Spleen (tissue), 11 donors: Measurements from ENCODE around the gene LPCAT2. TPM values are rescaled to one million over a fixed set of nuclear protein-coding genes. Genes with fewer than 3 reads are reported as not detected.

Experiments used
- DNase-seq: peaks from one replicate; pipeline ENCODE4 v3.0.0-alpha.2; 2020
- H3K27ac ChIP-seq, 8 donors: fragments of 200-600 bp; sonication (generic) in 7 of 8; 1 replicate in 4 of 8; 2 replicates in 4 of 8; pipeline versions ENCODE4 v1.5.0 to v1.8.0; 2016 to 2021; ENCODE audit warnings: inconsistent platforms in 4 of 8, mild to moderate bottlenecking in 4 of 8, moderate library complexity in 1 of 8
- H3K27me3 ChIP-seq, 7 donors: fragments of 200-600 bp; sonication (generic) in 6 of 7; replicated peaks in 1 of 7; 1 replicate in 4 of 7; 2 replicates in 3 of 7; pipeline versions ENCODE4 v1.5.0 to v1.8.0; 2016 to 2021; ENCODE audit warnings: inconsistent platforms in 3 of 7, mild to moderate bottlenecking in 1 of 7
- H3K36me3 ChIP-seq, 6 donors: fragments of 200-600 bp; sonication (generic) in 5 of 6; 1 replicate in 4 of 6; 2 replicates in 2 of 6; pipeline versions ENCODE4 v1.5.0 to v1.8.0; 2016 to 2021; ENCODE audit warnings: inconsistent platforms in 2 of 6
- H3K4me1 ChIP-seq, 6 donors: fragments of 200-600 bp; sonication (generic) in 5 of 6; 1 replicate in 3 of 6; 2 replicates in 3 of 6; pipeline versions ENCODE4 v1.5.0 to v1.8.0; 2016 to 2021; ENCODE audit warnings: inconsistent platforms in 3 of 6
- H3K4me3 ChIP-seq, 8 donors: fragments of 200-600 bp; sonication (generic) in 7 of 8; 1 replicate in 4 of 8; 2 replicates in 4 of 8; pipeline versions ENCODE4 v1.5.0 to v1.8.0; 2016 to 2021; ENCODE audit warnings: inconsistent platforms in 4 of 8, mild to moderate bottlenecking in 4 of 8, moderate library complexity in 2 of 8
- H3K9me3 ChIP-seq, 8 donors: fragments of 200-600 bp; sonication (generic) in 7 of 8; 1 replicate in 4 of 8; 2 replicates in 4 of 8; pipeline versions ENCODE4 v1.5.0 to v1.8.0; 2016 to 2021; ENCODE audit warnings: inconsistent platforms in 4 of 8
- POLR2A ChIP-seq, 3 donors: fragments of 450-650 bp; IDR thresholded peaks; one replicate each; pipeline ENCODE4 v1.5.1; 2017; ENCODE audit warnings: antibody characterized with exemption in 3 of 3, mild to moderate bottlenecking in 1 of 3
- POLR2AphosphoS5 ChIP-seq, 3 donors: sonication (generic); formaldehyde crosslinking; IDR thresholded peaks; one replicate each; pipeline ENCODE4 v1.5.1; 2017; ENCODE audit warnings: antibody characterized with exemption in 3 of 3
- WGBS, 5 donors: extraction: QIAGEN DNeasy Blood & Tissue Kit in 3 of 5; methylation state at CpG; one replicate each; pipeline versions ENCODE4 v1.1.5 to v1.1.7; 2013 to 2018; 5-methylcytosine and 5-hydroxymethylcytosine counted together
- intact Hi-C: fragments of 100-400 bp; cut with DNase I; formaldehyde crosslinking; loops from one replicate; pipeline ENCODE4 v1.15.0; 2023; ENCODE audit warnings: low total_unique reads
- polyA plus RNA-seq, 3 donors: library from polyadenylated mRNA; stranded (reverse); fragments of 200-250 nt; gene quantifications; one replicate each; pipeline ENCODE4 v1.2.1, GENCODE V29; 2013
- total RNA-seq, 7 donors: library from RNA; depleted of rRNA in 3 of 7; stranded (reverse); fragments of >200 nt in 3 of 7; fragmentation: NEBNext Ultra II Directional in 4 of 7; extraction: Animal tissue kit (Norgen Biotek cat#: 25700) in 4 of 7; gene quantifications; one replicate each; pipeline versions ENCODE4 v1.1.0 to v1.2.1, GENCODE V29; 2016 to 2021
- TF ChIP-seq, protein P1 (sequence below), 11 experiments: fragments of 200-600 bp in 7 of 11; fragments of 450-650 bp in 4 of 11; sonication (generic) in 4 of 11; IDR thresholded peaks in 8 of 11; conservative IDR thresholded peaks in 3 of 11; 1 replicate in 7 of 11; 2 replicates in 4 of 11; pipeline versions ENCODE4 v1.4.0 to v1.8.0; 2016 to 2021; ENCODE audit warnings: antibody characterized with exemption in 11 of 11, inconsistent platforms in 4 of 11, mild to moderate bottlenecking in 1 of 11
- donor health status: healthy with polysubstance abuse.
- donor health status: DM: no; HTN: no; CAD: no; lungs with moderate emphysema.
- donor health status: DM: no; HTN: no; CAD: no.
- donor health status: Bipolar disorder and iron deficiency.
- donor health status: healthy.
- donor health status: DM: no; HTN: no; CAD: no.
- donor health status: DM: yes; HTN: yes; CAD: no.

LPCAT2 gene
- total and polyA plus RNA-seq, 10 donors = 3.4 to 44.3 (median 31.1) TPM

GRCh38 chr16:55500530-55501011, 8.3 kb upstream of the LPCAT2 start:
- no peak for DNase-seq
- peak overlapping the region in 2 of 8 donors; percentile 31 to 40 for H3K27ac ChIP-seq
- peaks cover 0 to 27% (median 0%) of the 10 kb centered on the region in 6 donors for H3K36me3 ChIP-seq
- TF ChIP-seq, protein P1, sequence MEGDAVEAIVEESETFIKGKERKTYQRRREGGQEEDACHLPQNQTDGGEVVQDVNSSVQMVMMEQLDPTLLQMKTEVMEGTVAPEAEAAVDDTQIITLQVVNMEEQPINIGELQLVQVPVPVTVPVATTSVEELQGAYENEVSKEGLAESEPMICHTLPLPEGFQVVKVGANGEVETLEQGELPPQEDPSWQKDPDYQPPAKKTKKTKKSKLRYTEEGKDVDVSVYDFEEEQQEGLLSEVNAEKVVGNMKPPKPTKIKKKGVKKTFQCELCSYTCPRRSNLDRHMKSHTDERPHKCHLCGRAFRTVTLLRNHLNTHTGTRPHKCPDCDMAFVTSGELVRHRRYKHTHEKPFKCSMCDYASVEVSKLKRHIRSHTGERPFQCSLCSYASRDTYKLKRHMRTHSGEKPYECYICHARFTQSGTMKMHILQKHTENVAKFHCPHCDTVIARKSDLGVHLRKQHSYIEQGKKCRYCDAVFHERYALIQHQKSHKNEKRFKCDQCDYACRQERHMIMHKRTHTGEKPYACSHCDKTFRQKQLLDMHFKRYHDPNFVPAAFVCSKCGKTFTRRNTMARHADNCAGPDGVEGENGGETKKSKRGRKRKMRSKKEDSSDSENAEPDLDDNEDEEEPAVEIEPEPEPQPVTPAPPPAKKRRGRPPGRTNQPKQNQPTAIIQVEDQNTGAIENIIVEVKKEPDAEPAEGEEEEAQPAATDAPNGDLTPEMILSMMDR (IDR thresholded peaks at IDR 0.05 in 8 of 11, conservative IDR thresholded peaks at IDR 0.05 in 3 of 11) = no peak
- peak in 2 of 3 donors; percentile 50 for TF ChIP-seq POLR2AphosphoS5 (IDR thresholded peaks at IDR 0.05)
- peaks cover 0 to 47% (median 20%) of the 10 kb centered on the region in 6 donors for H3K4me1 ChIP-seq
- intact Hi-C loops = no loop called here
- no peaks in the 10 kb centered on the region for H3K9me3 ChIP-seq
- no peak overlapping the region for H3K4me3 ChIP-seq
- WGBS, 5 donors = 26 to 42% (median 31%) methylated on average over 3 of the region's 3 CpGs
- H3K27me3 ChIP-seq = peaks cover 0 to 6% (median 0%) of the 10 kb centered on the region in 7 donors

GRCh38 chr16:55501549-55502322, 7.1 kb upstream of the LPCAT2 start:
- Histone ChIP-seq H3K9me3 (no peaks in the 10 kb centered on the region), H3K27me3 (peaks cover 0 to 6% (median 0%) of the 10 kb centered on the region in 7 donors), H3K27ac (no peak overlapping the region), H3K36me3 (peaks cover 0 to 34% (median 0%) of the 10 kb centered on the region in 6 donors), H3K4me3 (no peak overlapping the region), H3K4me1 (peaks cover 0 to 47% (median 20%) of the 10 kb centered on the region in 6 donors)
- WGBS, 5 donors = 81 to 92% (median 87%) methylated on average over 9 of the region's 9 CpGs
- no peak for DNase-seq
- intact Hi-C loops = no loop called here
- TF ChIP-seq POLR2A (IDR thresholded peaks at IDR 0.05) (no peak), POLR2AphosphoS5 (IDR thresholded peaks at IDR 0.05) (no peak)
- TF ChIP-seq, protein P1 (IDR thresholded peaks at IDR 0.05 in 8 of 11, conservative IDR thresholded peaks at IDR 0.05 in 3 of 11) = no peak

DNA sequence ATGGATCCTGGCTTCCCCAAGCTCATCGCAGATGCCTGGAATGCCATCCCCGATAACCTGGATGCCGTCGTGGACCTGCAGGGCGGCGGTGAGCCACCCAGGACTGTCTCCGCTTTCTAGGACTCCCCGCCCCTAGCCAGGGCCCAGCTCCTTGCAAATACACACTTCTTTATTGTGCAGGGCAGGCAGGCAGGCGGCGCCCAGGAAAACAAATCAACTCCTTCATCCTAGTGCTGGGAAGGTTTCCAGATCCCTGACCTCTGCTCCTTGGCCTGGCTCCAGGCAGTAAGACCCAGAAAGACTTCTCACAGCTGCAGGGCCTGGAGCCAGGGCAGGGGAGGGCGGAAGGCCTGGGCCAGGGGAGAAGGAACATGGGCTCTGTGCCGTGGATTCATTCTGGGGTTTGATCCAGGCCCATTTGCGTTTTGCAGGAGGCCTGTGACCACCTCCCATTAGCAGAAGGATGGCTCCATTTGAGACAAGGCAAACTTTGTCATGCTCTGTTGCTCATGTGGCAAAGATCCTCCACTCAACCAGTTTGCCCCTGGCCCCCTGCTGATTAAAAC, 6.0 kb upstream of the LPCAT2 start:
- DNase-seq = no peak
- peak; percentile 66 to 80 (median 75) for TF ChIP-seq POLR2AphosphoS5 (IDR thresholded peaks at IDR 0.05)
- TF ChIP-seq, protein P1 (IDR thresholded peaks at IDR 0.05 in 8 of 11, conservative IDR thresholded peaks at IDR 0.05 in 3 of 11) = no peak
- no peak for TF ChIP-seq POLR2A (IDR thresholded peaks at IDR 0.05)
- peaks cover 0 to 38% (median 0%) of the 10 kb centered on the region in 6 donors for H3K36me3 ChIP-seq
- H3K4me3 ChIP-seq = no peak overlapping the region
- H3K9me3 ChIP-seq = no peaks in the 10 kb centered on the region
- intact Hi-C loops = no loop called here
- peaks cover 0 to 13% (median 0%) of the 10 kb centered on the region in 7 donors for H3K27me3 ChIP-seq
- peak overlapping the region in 2 of 8 donors; percentile 26 to 37 for H3K27ac ChIP-seq
- H3K4me1 ChIP-seq = peaks cover 0 to 47% (median 22%) of the 10 kb centered on the region in 6 donors
- WGBS, 5 donors = 76 to 81% (median 79%) methylated on average over 11 to 13 of the region's 13 CpGs
